HCT116 (cell line): ENCODE results near the gene CD7. TPM values are rescaled to one million over a fixed set of nuclear protein-coding genes. Genes with fewer than 3 reads are reported as not detected.

Experiments used
- ATAC-seq: fragments of 200-7000 bp; cut with Tn5 transposase; 2 replicates; pipeline ENCODE4 v1.9.1; 2020; ENCODE audit warnings: mild to moderate bottlenecking, moderate library complexity
- BruUV-seq: library from RNA; stranded (reverse); fragments of 400-500 nt; replicated peaks from 2 replicates; lab custom pipeline; 2021; lab: Mats Ljungman, UMichigan
- CTCF ChIA-PET: fragments of 300-600 bp; sonication (Branson Sonifier 250); formaldehyde crosslinking; loops from one replicate; lab custom pipeline; 2021; ENCODE audit warnings: antibody characterized with exemption; lab: Charles Lee
- POLR2A ChIA-PET: fragments of 300-600, 350-600 bp; sonication (Branson Sonifier 250); formaldehyde crosslinking; loops from one replicate; lab custom pipeline; 2021; ENCODE audit warnings: antibody characterized with exemption; lab: Charles Lee
- RAD21 ChIA-PET, 2 experiments: fragments of 300-600 bp; sonication (Branson Sonifier 250); formaldehyde crosslinking; loops; one replicate each; lab custom pipeline; 2023; ENCODE audit warnings: low total read pairs in 2 of 2; ENCODE audit not compliant: uncharacterized antibody in 2 of 2, unreplicated experiment in 2 of 2, low non-redundant PET in 1 of 2; lab: Charles Lee
- DNase-seq: peaks from one replicate; pipeline ENCODE4 v3.0.0-alpha.2; 2010; ENCODE audit warnings: low read depth, low spot score
- H2AFZ ChIP-seq: fragments of 200-600 bp; shearing (Covaris generic), sonication (generic); 2 replicates; pipeline ENCODE4 v1.6.1; 2017; ENCODE audit warnings: low read depth, mixed run types, mixed read lengths, antibody characterized with exemption, low read length; ENCODE audit not compliant: poor library complexity, severe bottlenecking
- H3K27ac ChIP-seq: 2 replicates; pipeline ENCODE4 v1.5.1; 2012; ENCODE audit warnings: low read depth, low read length
- H3K27me3 ChIP-seq: fragments of 200-600 bp; sonication (generic); 2 replicates; pipeline ENCODE4 v1.6.1; 2016; ENCODE audit warnings: mixed run types, low read length, mixed read lengths; ENCODE audit not compliant: insufficient read depth
- H3K36me3 ChIP-seq, 2 experiments: fragments of 200-500 bp in 1 of 2; fragments of 200-600 bp in 1 of 2; sonication (Bioruptor generic) in 1 of 2; sonication (generic) in 1 of 2; 2 replicates each; pipeline versions ENCODE4 v1.5.1 to v1.6.1; 2014 to 2016; ENCODE audit warnings: low read length in 2 of 2, inconsistent platforms in 1 of 2, mixed read lengths in 1 of 2, mixed run types in 1 of 2; ENCODE audit not compliant: insufficient read depth in 2 of 2, control insufficient read depth in 1 of 2
- H3K4me1 ChIP-seq, 2 experiments: fragments of 200-600 bp in 1 of 2; sonication (generic) in 1 of 2; 2 replicates each; pipeline versions ENCODE4 v1.5.1 to v1.6.1; 2012 to 2017; ENCODE audit warnings: low read length in 2 of 2, inconsistent platforms in 1 of 2, mild to moderate bottlenecking in 1 of 2, mixed read lengths in 1 of 2, mixed run types in 1 of 2, moderate library complexity in 1 of 2; ENCODE audit not compliant: insufficient read depth in 2 of 2, control insufficient read depth in 1 of 2
- H3K4me2 ChIP-seq: fragments of 200-600 bp; sonication (generic); 2 replicates; pipeline ENCODE4 v1.6.1; 2017; ENCODE audit warnings: mixed run types, low read length, mixed read lengths
- H3K4me3 ChIP-seq, 2 experiments: fragments of 200-600 bp in 1 of 2; sonication (generic) in 1 of 2; replicated peaks in 1 of 2; 2 replicates each; pipeline ENCODE4 v1.5.1; 2011 to 2016; ENCODE audit warnings: low read length in 2 of 2, control low read depth in 1 of 2, low read depth in 1 of 2, mild to moderate bottlenecking in 1 of 2, mixed read lengths in 1 of 2, mixed run types in 1 of 2
- H3K79me2 ChIP-seq: fragments of 200-600 bp; sonication (generic); 2 replicates; pipeline ENCODE4 v1.6.1; 2017; ENCODE audit warnings: mild to moderate bottlenecking, mixed run types, low read length, moderate library complexity, mixed read lengths; ENCODE audit not compliant: insufficient read depth
- H3K9ac ChIP-seq: fragments of 200-600 bp; sonication (generic); 2 replicates; pipeline ENCODE4 v1.6.1; 2016; ENCODE audit warnings: low read length, mixed read lengths
- H3K9me2 ChIP-seq: fragments of 200-600 bp; sonication (generic), shearing (Covaris generic); 2 replicates; pipeline ENCODE4 v1.6.1; 2017; ENCODE audit warnings: mixed run types, mild to moderate bottlenecking, moderate library complexity; ENCODE audit not compliant: insufficient read depth
- H3K9me3 ChIP-seq, 2 experiments: fragments of 200-500 bp in 1 of 2; fragments of 200-600 bp in 1 of 2; sonication (Bioruptor generic) in 1 of 2; sonication (generic) in 1 of 2; 2 replicates each; pipeline ENCODE4 v1.6.1; 2014 to 2017; ENCODE audit warnings: low read length in 2 of 2, mixed read lengths in 2 of 2, inconsistent platforms in 1 of 2, low read depth in 1 of 2, mild to moderate bottlenecking in 1 of 2, mixed run types in 1 of 2, moderate library complexity in 1 of 2; ENCODE audit not compliant: control insufficient read depth in 1 of 2, insufficient read depth in 1 of 2
- H4K20me1 ChIP-seq: fragments of 200-600 bp; sonication (generic), shearing (Covaris generic); 2 replicates; pipeline ENCODE4 v1.6.1; 2017; ENCODE audit warnings: mixed run types, mild to moderate bottlenecking, moderate library complexity; ENCODE audit not compliant: insufficient read depth
- CTCF ChIP-seq, 3 experiments: fragments of 200-600 bp in 1 of 3; sonication (generic) in 1 of 3; IDR thresholded peaks in 2 of 3; conservative IDR thresholded peaks in 1 of 3; 2 replicates each; pipeline ENCODE4 v1.5.1; 2012 to 2017; ENCODE audit warnings: low read depth in 2 of 3, low read length in 2 of 3, antibody characterized with exemption in 1 of 3, borderline replicate concordance in 1 of 3, control low read depth in 1 of 3, mild to moderate bottlenecking in 1 of 3, mixed read lengths in 1 of 3, mixed run types in 1 of 3, moderate library complexity in 1 of 3; ENCODE audit not compliant: insufficient read depth in 1 of 3
- MAX ChIP-seq: IDR thresholded peaks from 2 replicates; pipeline ENCODE4 v1.6.1; 2012
- POLR2AphosphoS5 ChIP-seq: IDR thresholded peaks from 2 replicates; pipeline ENCODE4 v1.6.1; 2011; ENCODE audit warnings: mild to moderate bottlenecking, low read depth, low read length, moderate library complexity
- RAD21 ChIP-seq: IDR thresholded peaks from 2 replicates; pipeline ENCODE4 v1.6.1; 2012; ENCODE audit warnings: low read depth, mild to moderate bottlenecking
- REST ChIP-seq: IDR thresholded peaks from 2 replicates; pipeline ENCODE4 v1.6.1; 2012; ENCODE audit warnings: low read depth
- SIN3A ChIP-seq: IDR thresholded peaks from 2 replicates; pipeline ENCODE4 v1.6.1; 2012; ENCODE audit warnings: low read depth
- SP1 ChIP-seq: IDR thresholded peaks from 2 replicates; pipeline ENCODE4 v1.6.1; 2012; ENCODE audit warnings: low read depth
- YY1 ChIP-seq: IDR thresholded peaks from 2 replicates; pipeline ENCODE4 v1.6.1; 2011; ENCODE audit warnings: low read length, low read depth, moderate library complexity, mild to moderate bottlenecking; ENCODE audit not compliant: insufficient replicate concordance; ENCODE audit errors: extremely low read depth
- ZFX ChIP-seq: fragments of 450-650 bp; IDR thresholded peaks from 2 replicates; pipeline ENCODE4 v1.6.1; 2017
- intact Hi-C: fragments of 100-400 bp; cut with micrococcal nuclease; formaldehyde crosslinking; loops from 2 replicates; pipeline ENCODE4 v1.10.0; 2022
- total RNA-seq: library from RNA; stranded (reverse); gene quantifications from one replicate; pipeline ENCODE4 v1.2.1, GENCODE V29; 2021; ENCODE audit not compliant: unreplicated experiment

CD7 gene
- total RNA-seq, 1 experiment from 2014 or later: 0.61 TPM

- H2AFZ ChIP-seq: no peak overlapping the region
- no peaks in the 10 kb centered on the region for H3K9me3 ChIP-seq
- RAD21 ChIA-PET: no interaction called here
- CTCF ChIA-PET: no interaction called here
- H3K4me1 ChIP-seq: peaks cover 26 to 43% of the 10 kb centered on the region in 2 experiments
- H4K20me1 ChIP-seq: no peaks in the 10 kb centered on the region
- DNase-seq (no peak), ATAC-seq (no peak)
- POLR2A ChIA-PET: no interaction called here
- H3K27me3 ChIP-seq: no peaks in the 10 kb centered on the region
- H3K27ac ChIP-seq: no peak overlapping the region
- intact Hi-C loops: no loop called here
- no peak overlapping the region for H3K4me2 ChIP-seq
- H3K36me3 ChIP-seq: no peaks in the 10 kb centered on the region
- H3K4me3 ChIP-seq: no peak overlapping the region
- H3K79me2 ChIP-seq: peaks cover 5% of the 10 kb centered on the region; the same call in 1 of the 2 replicates
- H3K9ac ChIP-seq: no peak overlapping the region
- BruUV-seq: no TSS peak
- TF ChIP-seq SIN3A (no peak), CTCF (IDR thresholded peaks at IDR 0.05 in 2 of 3, conservative IDR thresholded peaks at IDR 0.05 in 1 of 3; ENCODE audit: borderline replicate concordance in 1 of 3, insufficient read depth in 1 of 3, low read depth in 2 of 3, low read length in 2 of 3) (no peak), RAD21 (no peak), REST (no peak), SP1 (no peak), MAX (no peak), YY1 (no peak), POLR2AphosphoS5 (no peak), ZFX (no peak)
- H3K9me2 ChIP-seq: no peaks in the 10 kb centered on the region
These were observed 39.6 kb downstream of the CD7 start for GRCh38 chr17:82277851-82278250.
